ENCODE measurements around the gene HIP1.
"Not testable (repeated sequence)": the region's sequence is repeated elsewhere in the genome, so short reads cannot be mapped to it uniquely, and the experiment has no call there.

Gene HIP1

GRCh38 chr7:75596727-75597614 is 141.8 kb downstream of the HIP1 start:
- no peak for DNase-seq (ENCODE audit: low read depth)
- H3K4me3 ChIP-seq (ENCODE audit: low read depth, low read length): no peak overlapping the region

GRCh38 chr7:75595766-75596165 is 143.0 kb downstream of the HIP1 start:
- H3K4me3 ChIP-seq (ENCODE audit: low read depth, low read length): no peak overlapping the region
- no peak for DNase-seq (ENCODE audit: low read depth)

- H3K4me3 ChIP-seq (ENCODE audit: low read depth, low read length); DNase-seq (ENCODE audit: low read depth): not testable (repeated sequence)
These were observed 145.1 kb downstream of the HIP1 start for GRCh38 chr7:75593500-75594184.

- H3K4me3 ChIP-seq (ENCODE audit: low read depth, low read length): no peak overlapping the region
- DNase-seq (ENCODE audit: low read depth): no peak
These were observed 147.1 kb downstream of the HIP1 start for GRCh38 chr7:75591467-75592255.

GRCh38 chr7:75590373-75591005 is 148.3 kb downstream of the HIP1 start:
- no peak overlapping the region for H3K4me3 ChIP-seq (ENCODE audit: low read depth, low read length)
- no peak for DNase-seq (ENCODE audit: low read depth)

GRCh38 chr7:75584354-75584753 is 154.4 kb downstream of the HIP1 start:
- H3K4me3 ChIP-seq (ENCODE audit: low read depth, low read length): no peak overlapping the region
- no peak for DNase-seq (ENCODE audit: low read depth)

GRCh38 chr7:75583255-75583654 is 155.5 kb downstream of the HIP1 start:
- no peak overlapping the region for H3K4me3 ChIP-seq (ENCODE audit: low read depth, low read length)
- DNase-seq (ENCODE audit: low read depth): no peak

GRCh38 chr7:75579899-75580298 is 158.8 kb downstream of the HIP1 start:
- DNase-seq (ENCODE audit: low read depth): no peak
- no peak overlapping the region for H3K4me3 ChIP-seq (ENCODE audit: low read depth, low read length)

- H3K4me3 ChIP-seq (ENCODE audit: low read depth, low read length): no peak overlapping the region
- no peak for DNase-seq (ENCODE audit: low read depth)
These were observed 160.7 kb downstream of the HIP1 start for GRCh38 chr7:75578081-75578480.

- DNase-seq (ENCODE audit: low read depth): no peak
- H3K4me3 ChIP-seq (ENCODE audit: low read depth, low read length): no peak overlapping the region
These were observed 163.1 kb downstream of the HIP1 start for GRCh38 chr7:75575488-75576121.

- H3K4me3 ChIP-seq (ENCODE audit: low read depth, low read length): no peak overlapping the region
- DNase-seq (ENCODE audit: low read depth): no peak
These were observed 165.2 kb downstream of the HIP1 start for GRCh38 chr7:75573477-75574019.

- no peak for DNase-seq (ENCODE audit: low read depth)
- H3K4me3 ChIP-seq (ENCODE audit: low read depth, low read length): no peak overlapping the region
These were observed 165.9 kb downstream of the HIP1 start for GRCh38 chr7:75572814-75573213.

- no peak overlapping the region for H3K4me3 ChIP-seq (ENCODE audit: low read depth, low read length)
- no peak for DNase-seq (ENCODE audit: low read depth)
These were observed 166.3 kb downstream of the HIP1 start for GRCh38 chr7:75572396-75572795.

GRCh38 chr7:75571209-75571608 is 167.5 kb downstream of the HIP1 start:
- H3K4me3 ChIP-seq (ENCODE audit: low read depth, low read length): no peak overlapping the region
- DNase-seq (ENCODE audit: low read depth): no peak

GRCh38 chr7:75569629-75570282 is 169.0 kb downstream of the HIP1 start:
- H3K4me3 ChIP-seq (ENCODE audit: low read depth, low read length); DNase-seq (ENCODE audit: low read depth): not testable (repeated sequence)

GRCh38 chr7:75567948-75568595 is 170.7 kb downstream of the HIP1 start:
- no peak overlapping the region for H3K4me3 ChIP-seq (ENCODE audit: low read depth, low read length)
- no peak for DNase-seq (ENCODE audit: low read depth)

GRCh38 chr7:75565132-75565837 is 173.5 kb downstream of the HIP1 start:
- DNase-seq (ENCODE audit: low read depth): peak; percentile 73
- no peak overlapping the region for H3K4me3 ChIP-seq (ENCODE audit: low read depth, low read length)
